Astrocyte of the cerebellum (primary cell): ENCODE results near the gene WNT10A.
A peak's percentile ranks its signal among the peaks of the same experiment; 100 is the strongest.

ENCODE experiments used
- DNase-seq: peaks from one replicate; pipeline ENCODE4 v3.0.0-alpha.2; 2011; ENCODE audit warnings: low read depth
- H3K4me3 ChIP-seq: 2 replicates; pipeline ENCODE4 v1.5.1; 2011; ENCODE audit warnings: mild to moderate bottlenecking, low read depth, low read length, moderate library complexity
- CTCF ChIP-seq: IDR thresholded peaks from 2 replicates; pipeline ENCODE4 v1.5.1; 2012; ENCODE audit warnings: low read length, low read depth, moderate library complexity, mild to moderate bottlenecking; ENCODE audit errors: missing control alignments
- in situ Hi-C: cut with HindIII; loops from 2 replicates; pipeline ENCODE4 v1.10.0; 2017; ENCODE audit warnings: low sequenced_read_pairs

The WNT10A gene

GRCh38 chr2:218896501-218897393 is 16.1 kb downstream of the WNT10A start:
- DNase-seq, result no peak
- TF ChIP-seq CTCF, result no peak
- H3K4me3 ChIP-seq, result no peak overlapping the region
- in situ Hi-C loops, result no loop called here

- H3K4me3 ChIP-seq, result no peak overlapping the region
These were observed 16.9 kb downstream of the WNT10A start for GRCh38 chr2:218897394-218898108.

GRCh38 chr2:218898109-218898878 is 17.6 kb downstream of the WNT10A start:
- peak; percentile 84 for TF ChIP-seq CTCF
- H3K4me3 ChIP-seq, result no peak overlapping the region
- in situ Hi-C loops, result no loop called here
- DNase-seq, result no peak

More at GRCh38 chr2:218897394-218898108, 16.9 kb downstream of the WNT10A start:
- no peak for TF ChIP-seq CTCF
- in situ Hi-C loops, result no loop called here
- DNase-seq, result no peak

GRCh38 chr2:218899147-218899546 is 18.5 kb downstream of the WNT10A start:
- in situ Hi-C loops, result no loop called here
- TF ChIP-seq CTCF, result no peak

GRCh38 chr2:218902427-218902826 is 21.8 kb downstream of the WNT10A start:
- no peak overlapping the region for H3K4me3 ChIP-seq
- in situ Hi-C loops, result no loop called here
- no peak for TF ChIP-seq CTCF
- no peak for DNase-seq

More at GRCh38 chr2:218899147-218899546, 18.5 kb downstream of the WNT10A start:
- H3K4me3 ChIP-seq, result no peak overlapping the region
- DNase-seq, result no peak

- in situ Hi-C loops, result no loop called here
- H3K4me3 ChIP-seq, result no peak overlapping the region
- no peak for TF ChIP-seq CTCF
- no peak for DNase-seq
These were observed 23.5 kb downstream of the WNT10A start for GRCh38 chr2:218904176-218904575.
